SK-N-DZ (cell line): Measurements from ENCODE around the gene GUSB. TPM values are rescaled to one million over a fixed set of nuclear protein-coding genes. Genes with fewer than 3 reads are reported as not detected.
"Not testable (repeated sequence)": the region's sequence is repeated elsewhere in the genome, so short reads cannot be mapped to it uniquely, and the experiment has no call there.

ENCODE experiments used
- DNase-seq: peaks from one replicate; pipeline ENCODE4 v3.0.0-alpha.2; 2015; ENCODE audit warnings: low spot score
- polyA plus RNA-seq, 2 experiments: library from polyadenylated mRNA; depleted of rRNA; stranded (reverse); fragments of >200 nt; gene quantifications; 2 replicates each; pipeline ENCODE4 v1.2.3, GENCODE V29; 2014

The GUSB gene
- polyA plus RNA-seq (2014; cell fraction: cytosol; rRNA removed) = 19.7 and 22.7 TPM in 2 replicates
- 130 and 150 TPM in 2 replicates for polyA plus RNA-seq (2014; cell fraction: nucleus; rRNA removed)

GRCh38 chr7:65981965-65982792 is at the start of gene GUSB:
GUSB (minus strand) TSS chr7:65982213; CDS start chr7:65982183, 30 bp downstream.
- peak; percentile 92 for DNase-seq

GRCh38 chr7:66028342-66028741 is 46.3 kb upstream of the GUSB start:
- not testable (repeated sequence) for DNase-seq

- DNase-seq = peak; percentile 35
Measured at GRCh38 chr7:66016131-66016461, 34.1 kb upstream of the GUSB start.

GRCh38 chr7:66015440-66016130 is 33.6 kb upstream of the GUSB start:
- DNase-seq = no peak

- DNase-seq = peak; percentile 78
Measured at GRCh38 chr7:66013938-66014337, 31.9 kb upstream of the GUSB start.

- DNase-seq = no peak
Measured at GRCh38 chr7:66007232-66007631, 25.2 kb upstream of the GUSB start.

- DNase-seq = not testable (repeated sequence)
Measured at GRCh38 chr7:66005115-66005671, 23.2 kb upstream of the GUSB start.

GRCh38 chr7:66000823-66001417 is 18.9 kb upstream of the GUSB start:
- DNase-seq = not testable (repeated sequence)

GRCh38 chr7:65994984-65995383 is 13.0 kb upstream of the GUSB start:
- not testable (repeated sequence) for DNase-seq

- DNase-seq = no peak
Measured at GRCh38 chr7:65992526-65992925, 10.5 kb upstream of the GUSB start.

GRCh38 chr7:65991829-65992228 is 9.8 kb upstream of the GUSB start:
- not testable (repeated sequence) for DNase-seq

- no peak for DNase-seq
Measured at GRCh38 chr7:65989694-65990080, 7.7 kb upstream of the GUSB start.

- DNase-seq = not testable (repeated sequence)
Measured at GRCh38 chr7:65988503-65988902, 6.5 kb upstream of the GUSB start.

- DNase-seq = no peak
Measured at GRCh38 chr7:65988084-65988483, 6.1 kb upstream of the GUSB start.

GRCh38 chr7:65983965-65984658 is 2.1 kb upstream of the GUSB start:
- no peak for DNase-seq

- DNase-seq = peak; percentile 21
Measured at GRCh38 chr7:65980478-65981250, 1.3 kb downstream of the GUSB start.

- DNase-seq = no peak
Measured at GRCh38 chr7:65979583-65980477, 2.2 kb downstream of the GUSB start.

GRCh38 chr7:65978891-65979582 is 3.0 kb downstream of the GUSB start:
- DNase-seq = no peak

GRCh38 chr7:65976659-65977196 is 5.3 kb downstream of the GUSB start:
- no peak for DNase-seq
